ENCODE data around the gene RPS16.

DNA sequence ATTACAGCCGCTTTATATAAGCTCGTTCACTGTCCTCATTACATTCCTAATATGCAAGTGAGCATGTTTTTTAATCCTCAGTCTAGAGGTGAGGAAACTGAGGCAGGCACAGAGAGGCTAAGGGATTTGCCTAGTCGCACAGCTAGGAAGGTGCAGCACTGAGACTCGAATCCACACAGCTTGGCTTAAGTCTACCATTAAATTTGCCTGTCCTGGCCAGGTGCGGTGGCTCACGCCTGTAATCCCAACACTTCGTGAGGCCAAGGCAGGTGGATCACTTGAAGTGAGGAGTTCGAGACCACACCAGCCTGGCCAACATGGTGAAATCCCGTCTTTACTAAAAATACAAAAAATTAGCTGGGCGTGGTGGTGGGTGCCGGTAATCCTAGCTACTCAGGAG is 8.0 kb downstream of the RPS16 start:
- TF ChIP-seq GATA2 (IDR thresholded peaks at IDR 0.05; ENCODE audit: low read depth, low read length) (no peak), GATA3 (IDR thresholded peaks at IDR 0.05; ENCODE audit: low read depth, low read length) (no peak)

Measured in SH-SY5Y (cell line).